Stimulated activated CD4-positive, alpha-beta T cell treated with anti-CD3 and anti-CD28 coated beads, TNF-alpha, amount 100 ng/mL, for 1 hour (primary cell): ENCODE results near the gene MAMLD1.

Experiments used
- DNase-seq, 3 donors: peaks; one replicate each; pipeline ENCODE4 v3.0.0-alpha.2; 2020; ENCODE audit warnings: low read depth in 3 of 3, low spot score in 1 of 3

MAMLD1 gene

DNA sequence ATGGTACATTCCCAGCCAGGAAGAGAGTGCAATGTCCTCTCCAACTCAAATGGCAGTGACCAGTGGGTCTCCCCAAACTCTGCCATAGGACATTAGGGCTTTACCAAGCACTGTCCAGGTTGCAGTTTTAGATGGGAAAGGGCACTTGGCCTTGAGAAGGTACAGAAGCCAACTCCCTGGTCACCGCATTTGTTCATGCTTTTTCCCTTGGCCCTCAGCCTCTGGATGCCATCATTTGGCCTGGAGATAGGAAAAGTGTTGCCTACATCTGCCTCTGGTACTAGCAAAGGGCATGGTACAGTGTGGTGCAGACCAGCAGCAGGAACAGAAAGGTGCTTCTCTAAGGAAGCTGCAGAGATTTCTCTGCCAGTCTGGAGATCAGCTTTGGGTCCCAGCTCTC lies 93.8 kb downstream of the MAMLD1 start:
- DNase-seq, result no peak

DNA sequence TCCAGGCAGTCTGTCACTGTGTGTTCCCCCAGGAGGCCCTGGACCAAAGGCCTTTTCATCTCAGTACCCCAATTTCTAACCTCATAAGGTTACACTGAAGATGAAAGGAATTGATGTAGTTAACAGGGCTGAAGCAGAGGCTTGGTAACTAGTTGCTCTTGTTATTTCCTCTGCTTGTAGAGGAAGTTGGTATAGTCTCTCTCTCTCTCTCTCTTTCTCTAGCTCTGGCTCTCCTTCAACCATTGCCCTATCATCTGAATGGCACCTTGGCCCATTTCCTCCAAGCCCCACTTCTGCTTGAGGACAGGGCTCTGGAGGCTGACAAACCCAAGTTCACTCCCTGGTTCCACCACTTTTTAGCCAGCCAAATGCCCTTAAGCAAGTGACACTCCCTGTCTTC lies 96.1 kb downstream of the MAMLD1 start:
- no peak for DNase-seq

DNA sequence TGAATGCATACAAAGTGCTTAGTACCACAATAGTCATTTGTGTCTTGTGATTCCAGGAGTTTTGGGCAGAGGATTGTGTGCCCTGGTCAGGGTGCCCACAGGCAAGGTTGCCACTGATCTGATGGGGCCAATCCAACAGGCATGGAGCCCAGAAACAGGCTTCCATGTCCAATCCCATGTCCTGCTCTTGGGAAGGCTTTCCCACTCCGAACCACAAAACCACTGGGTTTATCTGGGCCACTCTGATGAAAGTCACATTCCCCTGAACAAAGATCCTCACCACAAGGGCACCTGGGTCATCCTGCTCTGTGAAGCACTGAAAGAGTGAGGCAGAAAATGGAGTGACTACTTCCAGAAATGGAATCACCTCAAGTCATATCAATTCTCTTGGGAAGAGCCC lies 96.9 kb downstream of the MAMLD1 start:
- DNase-seq, result no peak

DNA sequence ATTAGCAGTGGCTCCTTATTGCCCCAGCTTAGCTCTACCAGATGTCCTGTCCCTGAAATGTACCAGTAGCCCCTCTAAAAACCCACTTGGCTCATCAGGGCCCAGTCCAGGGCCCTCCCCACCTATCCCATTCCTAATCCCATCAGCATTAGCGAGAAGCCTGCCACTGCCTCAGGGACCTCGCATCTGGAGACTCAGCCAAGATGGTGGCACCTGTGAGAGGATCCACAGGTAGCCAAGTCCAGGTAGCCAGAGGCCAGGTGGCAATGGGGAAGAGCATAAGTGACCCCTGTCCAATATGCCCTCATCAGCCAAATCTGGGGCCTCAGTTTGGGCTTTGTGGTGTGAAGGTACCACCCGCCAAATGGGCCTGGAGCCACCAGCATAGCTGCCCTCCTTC lies 97.7 kb downstream of the MAMLD1 start:
- no peak for DNase-seq

DNA sequence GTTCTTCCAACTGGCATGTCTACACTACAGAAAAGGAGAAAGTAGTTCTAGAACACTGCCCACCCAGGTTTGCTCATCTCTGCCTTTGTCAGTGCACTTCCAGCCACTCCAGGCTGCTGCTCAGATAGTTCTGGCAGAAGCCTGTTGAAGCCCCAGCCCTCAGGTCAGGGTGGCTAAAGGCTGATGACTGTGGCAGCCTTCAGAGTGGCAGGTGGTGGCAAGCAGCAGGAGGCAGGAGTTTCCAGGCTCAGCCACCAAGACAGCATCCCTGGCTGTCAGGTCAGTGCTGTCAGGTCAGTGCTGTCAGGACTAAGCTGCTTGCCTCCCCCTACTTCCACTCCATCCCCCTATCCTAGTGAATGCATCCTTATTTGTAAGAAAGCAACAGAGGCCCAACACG lies 100.4 kb downstream of the MAMLD1 start:
- DNase-seq, result no peak

DNA sequence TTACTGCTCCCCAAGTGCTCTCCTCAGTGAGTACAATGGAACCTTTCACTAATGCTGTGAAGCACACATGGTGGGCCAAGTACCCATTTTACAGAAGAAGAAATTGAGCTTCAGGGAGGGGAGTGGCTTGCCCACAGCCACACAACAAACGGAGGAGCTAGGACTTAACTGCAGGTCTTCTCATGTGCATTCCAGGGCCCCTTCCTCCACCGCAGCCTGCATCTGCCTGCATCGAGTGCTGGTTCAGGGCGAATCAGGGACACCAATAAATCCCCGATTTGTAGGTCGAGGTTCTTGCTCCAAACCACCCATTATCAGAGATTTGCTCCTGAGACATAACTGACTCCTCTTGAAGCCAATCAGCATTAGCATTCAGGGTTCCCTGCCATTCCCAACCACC lies 100.9 kb downstream of the MAMLD1 start:
- DNase-seq, result no peak

DNA sequence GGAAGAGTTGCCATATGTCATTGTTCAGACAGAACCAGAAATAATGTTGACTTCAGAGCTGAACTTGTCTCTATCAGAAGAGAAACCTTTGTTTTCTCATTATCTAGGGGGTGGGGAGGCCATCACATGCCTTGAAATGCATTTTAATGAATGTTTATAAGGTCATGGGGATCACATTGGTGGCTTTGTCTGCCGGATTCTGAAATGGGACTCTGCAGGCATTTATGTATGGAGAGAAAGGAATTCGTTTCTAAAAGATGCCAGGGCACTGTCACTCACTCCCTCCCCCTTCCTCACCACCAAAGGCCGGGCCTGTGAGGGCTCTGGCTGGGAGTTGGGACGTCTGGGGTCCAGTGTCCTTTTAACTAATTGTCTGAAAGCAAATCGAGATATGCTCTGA lies 102.2 kb downstream of the MAMLD1 start:
- DNase-seq, result no peak

DNA sequence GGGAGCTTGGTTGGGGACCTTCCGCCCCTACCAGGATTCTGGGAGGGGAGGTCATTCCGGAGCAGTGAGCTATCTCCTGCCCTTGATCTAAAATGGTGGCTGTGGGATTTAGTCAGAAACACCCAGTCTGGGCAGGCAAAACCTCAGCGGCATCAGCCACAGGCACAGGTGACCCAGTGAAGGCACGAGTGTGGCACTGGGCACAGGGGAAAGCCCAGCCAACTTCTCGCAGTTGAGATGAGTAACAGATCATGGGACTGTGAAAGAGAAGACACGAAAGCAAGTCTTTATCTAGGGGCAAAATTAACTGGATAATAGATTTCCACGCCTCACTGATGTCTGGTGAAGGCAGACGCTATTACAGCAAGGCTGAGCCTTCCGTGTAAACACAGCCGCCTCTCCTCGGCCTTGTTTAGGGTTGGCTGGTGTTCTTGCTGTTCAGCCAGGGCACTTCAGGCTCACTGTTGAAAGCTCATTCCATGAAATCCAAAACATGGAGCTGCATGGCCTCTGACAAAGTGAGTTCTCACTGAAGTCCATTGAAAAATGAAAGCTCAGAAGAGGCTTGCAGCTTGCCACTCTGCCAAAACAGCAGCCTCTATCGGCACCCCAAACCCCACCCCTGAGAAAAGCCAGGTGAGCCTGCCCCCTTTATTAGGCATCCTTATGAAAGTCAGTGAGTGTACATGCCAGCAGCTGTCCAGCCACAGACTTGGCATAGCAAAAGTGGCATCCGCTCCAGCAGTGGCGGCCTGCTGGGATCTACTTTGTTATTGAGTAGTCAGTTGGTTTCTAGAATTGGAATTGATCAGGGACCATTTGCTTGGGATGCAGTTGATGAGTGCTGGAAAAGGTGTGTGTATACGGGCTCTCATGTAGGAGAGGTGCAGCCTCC lies 103.0 kb downstream of the MAMLD1 start:
- DNase-seq, result no peak

DNA sequence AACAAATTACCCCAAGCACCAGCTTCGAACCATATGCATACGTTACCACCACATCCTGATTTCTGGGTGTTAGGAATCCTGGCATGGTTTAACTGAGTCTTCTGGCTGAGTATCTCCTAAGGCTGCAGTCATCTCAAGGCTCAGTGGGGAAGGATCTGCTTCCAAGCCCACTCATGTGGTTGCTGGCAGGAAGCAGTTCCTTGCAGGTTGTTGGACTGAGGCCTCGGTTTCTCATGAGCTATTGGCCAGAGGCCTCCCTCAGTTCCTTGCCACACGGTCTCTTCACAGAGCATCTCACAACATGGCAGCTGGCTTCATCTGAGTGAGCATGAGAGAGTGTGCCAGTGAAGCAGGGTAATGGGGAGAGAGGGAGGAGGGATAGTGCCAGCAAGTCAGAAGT lies 109.2 kb downstream of the MAMLD1 start:
- no peak for DNase-seq

DNA sequence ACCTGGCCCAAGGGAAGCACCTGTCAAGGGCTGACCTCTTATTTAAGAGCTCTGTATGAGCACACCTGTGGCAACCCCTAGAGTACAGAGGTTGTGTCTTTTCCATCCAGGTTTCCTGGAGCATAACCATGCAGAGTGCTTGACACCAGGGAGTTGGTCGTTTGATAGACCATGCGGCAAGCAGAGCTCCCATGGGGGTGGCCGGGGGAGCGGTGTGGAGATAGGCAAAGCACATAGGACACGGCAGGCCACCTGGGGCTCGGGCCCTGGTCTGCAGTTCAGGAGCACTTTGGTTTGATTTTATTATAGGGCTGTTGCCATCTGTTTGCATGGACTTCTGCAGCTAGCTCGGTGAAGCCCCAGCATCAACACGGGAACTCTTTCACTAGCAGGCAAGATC lies 110.3 kb downstream of the MAMLD1 start:
- no peak for DNase-seq

DNA sequence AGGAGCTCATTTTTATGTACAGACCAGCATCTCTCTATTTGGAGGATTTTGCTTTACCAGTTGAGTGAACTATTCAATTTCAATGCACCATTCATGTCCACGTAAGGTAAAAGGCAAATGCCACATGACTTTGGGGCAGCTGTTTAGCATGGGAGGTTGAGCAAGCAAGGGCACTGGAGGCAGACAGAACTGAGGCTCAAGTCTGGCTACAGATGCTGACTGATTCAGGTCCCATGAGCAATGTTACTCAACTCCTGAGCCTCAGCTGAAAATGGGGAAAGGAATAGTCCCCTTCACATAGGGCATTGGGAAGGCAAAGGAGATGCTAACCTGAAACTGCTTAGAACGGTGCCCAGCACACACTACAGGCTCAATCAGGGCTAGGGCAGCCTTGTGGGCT lies 112.3 kb downstream of the MAMLD1 start:
- DNase-seq, result no peak

DNA sequence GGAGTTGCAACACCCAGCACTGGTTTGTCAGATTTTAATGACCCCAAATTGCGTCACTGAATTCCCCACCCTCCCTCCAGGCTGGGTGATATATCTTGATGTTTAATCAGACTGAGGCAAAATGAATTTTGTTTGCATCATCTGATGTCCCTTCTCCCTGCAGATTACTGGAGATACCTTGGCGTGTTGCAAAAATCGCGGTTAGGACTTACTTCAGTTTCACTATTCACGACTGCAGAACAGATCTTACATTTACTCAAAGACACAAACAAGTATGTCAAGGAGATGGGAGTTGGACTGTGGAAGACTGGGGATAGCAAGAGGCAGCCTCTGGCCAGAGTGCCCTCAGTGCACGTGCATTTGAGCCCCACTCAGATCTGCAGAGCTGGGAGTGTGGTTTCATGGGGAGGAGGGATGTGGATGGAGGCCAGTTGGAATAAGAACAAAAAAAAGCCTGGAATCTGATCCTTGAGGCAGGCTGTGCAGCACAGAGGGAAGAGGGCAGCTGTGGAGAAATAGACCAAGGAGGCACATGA lies 113.1 kb downstream of the MAMLD1 start:
- DNase-seq, result no peak

DNA sequence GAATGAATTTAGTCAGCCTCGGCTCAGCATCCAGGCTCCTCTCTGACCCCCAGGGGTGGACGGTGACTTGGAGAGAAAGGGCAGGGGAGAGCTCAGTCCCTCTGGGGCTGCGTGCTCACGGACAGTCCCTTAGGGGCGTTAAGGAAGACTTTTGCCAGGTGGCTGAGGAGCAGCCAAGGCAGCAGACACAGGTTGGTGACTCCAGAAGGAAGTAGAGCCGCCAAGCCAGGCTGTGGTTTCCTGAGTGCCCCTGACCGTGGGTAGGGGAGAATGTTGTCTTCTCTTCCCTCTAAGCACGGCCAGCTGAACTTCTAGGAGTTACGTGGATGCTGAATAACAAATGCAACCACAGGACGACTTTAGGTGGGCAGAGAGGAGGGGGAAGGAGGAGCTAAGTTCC lies 114.3 kb downstream of the MAMLD1 start:
- DNase-seq, result no peak

DNA sequence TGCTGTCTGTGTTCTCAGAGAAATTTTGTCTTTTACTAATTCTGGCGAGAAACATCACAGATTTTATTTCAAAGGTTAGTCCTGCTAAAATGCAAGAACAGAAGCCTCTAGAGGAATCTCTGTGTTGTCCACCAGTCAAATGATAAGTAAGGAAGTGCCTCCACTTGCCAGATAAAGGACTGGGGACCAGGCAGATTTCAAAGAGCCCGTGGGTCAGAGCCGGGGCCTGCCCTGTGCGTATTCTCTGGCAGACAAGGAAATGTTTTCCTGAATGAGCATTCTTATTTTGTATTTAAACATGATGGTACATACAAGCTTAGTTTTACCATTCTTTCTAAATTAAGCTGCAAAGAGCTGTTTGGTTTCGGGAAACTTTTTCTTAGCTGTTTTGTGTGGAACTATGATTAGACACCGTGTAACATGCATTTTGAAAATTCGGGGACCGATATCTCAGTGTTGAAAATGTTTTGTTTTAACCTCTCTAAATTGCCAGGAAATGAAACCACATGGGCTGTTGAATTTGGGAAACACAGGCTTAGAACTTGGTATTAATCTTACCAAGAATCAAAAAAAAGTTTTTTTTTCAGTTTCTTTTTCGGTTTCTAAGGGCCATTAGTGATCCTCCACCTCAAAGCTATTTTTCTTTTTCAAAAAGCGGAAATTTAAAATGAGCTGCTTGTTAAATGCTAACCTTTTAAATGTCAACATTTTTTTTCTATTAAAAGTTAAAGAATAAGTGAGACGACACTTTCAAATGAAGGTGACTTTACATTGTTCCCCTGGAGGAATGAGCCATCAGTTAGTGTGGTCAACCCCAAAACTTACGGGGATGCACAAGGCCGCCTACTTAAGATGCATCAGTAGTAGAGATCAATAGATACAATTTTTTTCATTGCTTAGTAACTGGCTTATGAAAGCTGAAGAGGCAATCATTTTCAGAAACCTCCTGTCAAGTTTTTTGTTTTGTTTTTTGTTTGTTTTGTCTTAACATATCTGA lies 115.7 kb downstream of the MAMLD1 start:
- no peak for DNase-seq

DNA sequence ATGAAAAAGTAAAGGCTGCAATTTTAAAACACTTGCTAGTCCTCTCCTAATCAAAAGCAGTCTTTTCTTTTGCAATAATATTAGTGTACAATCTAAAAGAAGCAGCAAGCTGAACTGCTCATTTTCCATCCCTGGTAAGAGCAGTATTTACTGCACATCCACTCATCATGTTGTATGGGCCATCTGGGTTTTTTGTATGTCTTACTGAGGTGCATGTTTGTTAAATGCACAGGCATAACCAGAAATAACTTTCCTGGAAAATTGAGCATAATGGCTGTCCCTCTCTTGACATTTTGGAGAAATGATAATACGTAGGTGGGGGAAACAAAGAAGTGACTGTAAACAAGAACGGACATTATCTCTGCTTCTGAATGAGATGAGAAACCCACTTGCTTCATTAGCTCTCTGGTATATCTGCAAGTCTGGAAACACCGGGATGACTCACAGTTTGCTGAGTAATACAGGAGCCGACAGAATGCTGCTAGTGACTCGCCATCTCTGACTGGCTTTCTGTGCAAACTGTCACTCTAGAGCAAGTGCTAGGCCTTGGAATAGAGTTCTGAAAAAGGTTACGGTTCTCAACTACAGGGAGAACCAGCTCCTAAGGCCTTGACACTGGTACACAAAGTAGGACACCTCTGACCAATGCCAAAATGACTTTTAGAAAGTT lies 119.6 kb downstream of the MAMLD1 start:
- peak in 1 of 3 donors; percentile 7 for DNase-seq

DNA sequence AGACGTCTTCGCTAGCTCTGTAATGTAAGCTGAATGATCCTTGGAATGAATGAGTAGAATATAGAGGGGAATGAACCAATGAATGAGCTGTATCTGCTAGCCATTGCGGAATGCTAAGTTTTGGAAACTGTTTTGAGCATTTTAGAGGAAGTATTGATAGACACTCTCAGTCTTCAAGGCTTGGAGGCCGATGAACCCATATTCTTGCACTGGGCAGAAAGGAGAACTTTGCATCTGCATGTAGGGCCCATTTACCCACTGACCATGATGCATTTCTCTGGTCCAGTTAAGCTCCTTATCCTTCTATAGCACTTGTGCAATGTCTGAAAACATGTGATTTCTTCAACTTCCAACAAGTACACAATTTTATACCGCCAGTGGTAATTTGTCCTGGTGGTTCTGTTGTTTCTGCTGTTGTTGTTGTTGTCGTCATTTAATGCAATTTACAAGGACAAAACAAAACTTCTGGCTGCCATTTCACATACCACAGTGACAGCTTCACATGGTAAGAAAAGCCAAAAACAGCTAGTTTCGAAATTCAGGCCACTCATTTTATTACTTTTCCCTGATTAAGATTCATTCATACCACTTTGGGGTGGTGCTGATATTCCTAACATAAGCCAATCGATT lies 120.4 kb downstream of the MAMLD1 start:
- no peak for DNase-seq

DNA sequence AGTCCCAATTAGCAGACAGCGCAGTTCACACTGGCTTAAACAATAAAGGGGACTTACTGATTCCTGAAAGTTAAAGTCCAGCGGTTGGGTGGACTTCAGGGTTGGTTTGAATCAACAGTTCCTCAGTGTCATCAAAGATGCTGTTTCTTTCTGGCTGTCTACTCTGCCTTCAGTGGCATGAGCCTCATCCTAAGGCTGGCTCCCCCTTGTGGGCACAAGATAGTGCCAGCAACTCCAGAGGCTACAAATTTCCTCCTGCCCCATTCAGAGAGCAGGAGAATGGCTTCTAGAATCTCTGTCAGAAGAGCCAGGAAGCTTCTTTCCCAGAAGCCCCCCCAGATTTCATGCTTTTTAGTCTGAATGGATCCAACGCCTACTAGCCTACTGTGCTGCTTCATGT lies 122.9 kb downstream of the MAMLD1 start:
- peak in 2 of 3 donors; percentile 1 to 12 for DNase-seq

DNA sequence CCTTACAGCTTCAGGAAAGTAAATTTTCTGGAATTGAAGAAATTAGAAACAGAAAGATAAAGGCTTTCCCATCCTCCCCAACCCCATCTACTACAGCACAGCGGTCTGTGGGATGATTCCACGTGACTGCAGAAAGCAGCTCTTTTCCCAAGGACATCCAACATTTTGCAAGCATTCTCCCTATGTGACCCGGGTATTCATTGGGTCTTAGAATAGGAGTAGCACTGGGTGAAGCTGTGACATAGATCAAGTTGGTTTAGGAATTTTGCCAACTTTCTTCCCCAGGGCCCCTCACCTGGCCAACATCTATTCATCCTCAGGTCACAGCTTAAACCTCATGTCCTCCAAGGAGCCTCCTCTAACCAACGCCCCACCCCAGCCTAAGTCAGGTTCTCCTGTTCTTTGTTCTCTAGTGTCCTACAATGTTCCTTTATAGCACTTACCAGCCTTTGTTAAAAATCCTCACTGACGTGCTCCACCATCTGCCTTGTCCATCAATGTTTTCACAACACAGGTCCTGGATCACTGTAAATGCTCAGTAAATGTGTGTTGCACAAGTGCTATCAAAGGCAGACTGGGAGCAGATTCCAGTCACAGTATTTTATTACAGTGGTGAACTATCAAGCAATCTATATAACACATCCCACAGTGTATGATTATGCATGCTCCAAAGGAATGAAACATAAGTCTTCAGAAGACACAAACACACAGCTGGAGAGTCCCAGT lies 124.4 kb downstream of the MAMLD1 start:
- DNase-seq, result no peak

DNA sequence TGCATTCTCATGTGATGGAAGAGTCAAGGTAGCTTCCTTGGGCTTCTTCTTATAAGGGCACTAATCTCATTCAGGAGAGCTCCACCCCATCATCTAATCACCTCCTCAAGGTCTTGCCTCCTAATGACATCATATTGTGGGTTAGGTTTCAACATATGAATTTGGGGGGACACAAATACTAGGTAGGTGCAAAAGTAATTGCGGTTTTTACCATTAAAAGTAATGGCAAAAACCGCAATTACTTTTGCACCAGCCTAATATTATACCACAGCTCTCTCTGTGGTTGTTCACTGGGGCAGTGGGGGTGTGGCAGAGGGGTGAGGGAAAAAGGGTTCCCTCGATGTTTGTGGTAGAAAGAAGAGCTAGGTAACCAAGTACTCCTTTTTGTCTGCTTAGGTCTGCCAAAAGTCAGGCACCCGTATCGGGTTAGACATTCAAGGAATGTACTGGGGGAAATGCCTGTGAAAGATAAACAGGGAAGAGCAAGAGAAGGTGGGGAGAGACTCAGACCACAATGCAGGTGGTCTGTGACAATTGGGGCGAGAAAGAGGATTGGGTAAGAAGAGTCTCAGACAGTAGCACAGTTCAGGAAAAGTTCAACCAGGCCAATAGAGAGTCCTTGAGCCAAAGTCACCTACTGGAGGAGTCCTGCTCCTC lies 126.4 kb downstream of the MAMLD1 start:
- no peak for DNase-seq

DNA sequence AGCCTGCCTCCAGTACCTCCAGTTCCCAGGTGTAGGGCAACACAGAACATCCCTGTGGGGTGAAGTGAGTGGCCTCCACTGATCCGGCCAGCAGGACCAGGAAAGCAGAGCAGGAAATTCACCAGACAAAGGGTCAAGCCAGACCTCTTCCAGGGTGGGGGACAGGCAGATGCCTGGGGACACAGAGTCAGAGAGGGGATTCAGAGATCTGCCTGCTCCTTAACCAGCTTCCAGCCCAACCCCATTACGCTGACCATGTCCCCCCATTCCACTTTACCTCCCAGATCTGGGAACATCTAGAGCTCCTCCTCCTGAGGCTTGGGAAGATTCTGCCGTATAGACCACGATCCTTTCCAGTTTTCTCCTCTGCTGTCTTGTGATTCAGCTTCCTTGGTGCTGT lies 132.4 kb downstream of the MAMLD1 start:
- no peak for DNase-seq
